ENCODE results near the gene HEPACAM.

HEPACAM gene

GRCh38 chr11:124942466-124943253, 6.8 kb upstream of the HEPACAM start:
- no peak for DNase-seq

GRCh38 chr11:124941703-124942102, 5.9 kb upstream of the HEPACAM start:
- DNase-seq: no peak

- DNase-seq: no peak
Observed at GRCh38 chr11:124938970-124939369, 3.1 kb upstream of the HEPACAM start.

DNA sequence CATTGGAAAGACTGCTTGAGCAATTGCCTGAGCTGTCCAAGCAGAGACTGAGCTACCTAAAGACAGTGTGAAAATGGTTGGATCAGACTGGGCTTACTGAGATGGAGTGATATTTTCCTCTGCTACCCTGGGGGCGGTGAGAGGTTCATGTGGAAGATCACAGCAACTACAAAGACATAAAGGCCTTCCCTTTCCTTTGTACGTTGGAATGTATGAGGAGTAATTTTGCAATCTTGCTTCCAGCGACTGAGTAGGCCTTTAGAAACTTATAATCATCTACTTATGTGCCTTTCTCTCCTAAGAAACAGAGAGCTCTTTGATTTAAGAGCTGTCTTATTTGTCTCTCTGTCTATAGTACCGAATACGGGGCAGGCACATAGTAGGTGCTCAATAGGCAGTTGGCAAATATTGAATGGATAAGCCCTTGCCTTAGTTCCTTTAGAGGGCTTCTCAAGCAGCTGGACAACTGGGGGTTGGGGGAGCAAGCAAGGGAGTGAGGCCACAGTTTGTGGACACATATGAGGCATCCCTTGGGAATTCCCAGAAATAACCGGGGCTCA, 2.4 kb upstream of the HEPACAM start:
- DNase-seq: no peak

DNA sequence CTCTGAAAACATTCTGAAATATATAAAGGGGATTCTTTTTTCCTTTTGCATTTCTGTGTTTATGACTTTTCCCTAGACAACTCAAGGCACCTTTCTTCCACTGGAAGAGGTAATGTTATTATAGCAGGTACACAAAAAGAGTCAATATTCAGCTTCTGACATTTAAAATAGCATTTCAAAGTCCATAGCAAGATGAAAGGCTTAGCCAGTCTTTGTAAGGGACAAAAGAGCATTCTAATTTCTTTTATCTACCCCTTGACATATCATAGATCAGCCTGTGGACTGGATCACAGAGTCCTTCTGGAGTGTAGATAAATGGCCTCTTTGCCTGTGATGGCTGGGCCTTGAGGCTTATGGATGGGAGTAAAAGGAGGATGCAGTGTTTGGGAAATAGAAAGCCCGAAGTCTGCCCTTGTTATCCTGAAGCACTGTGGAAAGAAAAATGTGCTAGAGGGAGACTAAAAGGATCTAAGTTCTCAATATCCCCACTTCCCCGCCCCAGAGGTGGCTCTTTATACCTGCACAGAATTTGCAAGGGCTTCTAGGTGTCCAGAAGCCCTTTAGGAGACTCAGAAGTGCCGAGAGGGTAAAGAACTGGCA, 1.6 kb upstream of the HEPACAM start:
- no peak for DNase-seq

DNA sequence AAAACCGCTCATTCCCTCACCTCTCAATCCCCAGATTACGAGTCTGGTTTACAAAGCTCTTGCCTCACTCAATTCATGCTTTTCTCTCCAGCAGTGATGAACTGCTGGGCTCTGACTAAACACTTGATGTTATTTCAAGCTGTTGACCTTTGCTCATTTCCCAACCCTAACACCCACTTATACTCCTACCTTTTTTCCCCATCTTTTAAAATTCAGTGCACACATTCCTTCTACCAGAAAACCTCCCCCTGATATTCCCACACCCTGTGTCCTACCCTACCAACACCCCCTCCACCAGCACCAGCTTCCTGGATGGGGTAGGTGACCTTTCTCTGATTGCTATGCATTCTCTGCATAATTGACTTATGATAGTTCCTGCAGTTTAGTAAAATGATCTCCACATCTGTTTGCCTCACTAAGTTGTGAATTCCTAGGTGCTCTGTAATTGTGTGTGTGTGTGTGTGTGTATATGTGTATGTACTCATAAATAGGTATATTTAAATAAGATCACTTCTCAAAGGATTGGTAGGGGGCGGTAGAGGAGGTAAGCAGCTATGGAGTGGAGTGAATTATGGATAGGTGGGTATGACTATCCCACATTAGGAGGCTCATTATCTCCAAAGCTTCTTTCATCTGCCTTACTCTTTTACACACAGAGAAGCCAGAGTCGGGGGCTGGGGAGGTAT, 842 bp downstream of the HEPACAM start:
- peak; percentile 94 for DNase-seq

- no peak for DNase-seq
Observed at GRCh38 chr11:124930799-124931198, 5.0 kb downstream of the HEPACAM start.

DNA sequence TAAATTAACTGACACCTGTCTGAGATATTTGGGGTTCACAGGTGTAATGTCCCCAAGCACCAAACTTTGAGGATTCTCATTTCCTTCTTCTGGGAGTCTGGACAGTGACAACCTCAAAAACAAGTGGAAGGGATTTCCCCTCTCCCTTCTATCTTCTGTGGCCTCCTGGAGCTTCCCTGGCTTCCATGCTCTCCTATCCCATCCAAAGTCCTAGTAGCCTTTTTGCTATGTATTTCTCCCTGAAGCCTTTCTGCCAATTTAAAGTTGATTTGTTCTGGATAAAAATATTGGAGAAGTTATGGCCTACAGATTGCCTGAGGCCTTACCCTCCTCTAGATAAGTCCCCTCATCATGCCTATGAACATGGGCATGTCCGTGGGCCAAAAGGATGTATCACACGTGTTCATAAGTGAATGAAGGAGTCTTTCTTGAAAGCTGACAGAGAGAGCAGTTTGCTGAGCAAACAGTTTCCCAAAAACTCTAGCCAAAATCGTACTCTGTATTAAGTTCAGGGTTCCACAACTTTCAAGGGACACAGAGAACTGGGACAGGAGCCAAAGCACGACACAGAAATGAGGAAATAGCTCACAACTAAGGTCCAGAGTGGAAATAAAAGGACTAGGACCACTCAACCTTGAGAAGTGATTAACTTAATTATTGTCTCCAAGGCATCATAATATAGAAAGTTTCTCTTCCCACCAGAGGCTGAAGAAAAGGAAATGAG, 6.7 kb downstream of the HEPACAM start:
- no peak for DNase-seq

- no peak for DNase-seq
Observed at GRCh38 chr11:124923296-124923695, 12.6 kb downstream of the HEPACAM start.

- no peak for DNase-seq
Observed at GRCh38 chr11:124922831-124923230, 13.0 kb downstream of the HEPACAM start.

GRCh38 chr11:124920870-124921609, 14.8 kb downstream of the HEPACAM start:
- peak; percentile 15 for DNase-seq

- DNase-seq: no peak
Observed at GRCh38 chr11:124920356-124920755, 15.5 kb downstream of the HEPACAM start.

GRCh38 chr11:124919898-124920297, 15.9 kb downstream of the HEPACAM start:
- no peak for DNase-seq

DNA sequence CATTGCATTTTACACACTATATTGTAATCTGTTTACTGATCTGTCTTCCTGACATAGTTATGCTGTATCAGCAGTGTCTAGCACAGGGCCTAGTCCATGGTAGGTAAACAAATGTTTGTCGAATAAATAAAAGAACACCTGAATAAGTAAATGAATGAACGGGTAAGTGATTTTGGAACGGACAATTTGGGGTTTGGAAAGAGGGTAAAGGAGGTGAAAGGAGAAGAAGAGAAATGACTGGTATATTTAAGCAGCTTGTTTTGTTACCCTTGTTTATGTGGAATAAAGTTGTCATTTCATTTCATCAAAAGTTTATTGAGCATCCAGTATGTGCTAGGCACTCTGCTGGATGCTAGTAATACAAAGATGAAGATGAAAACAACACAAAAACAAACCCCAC, 16.9 kb downstream of the HEPACAM start, which contains the start of gene HEPN1:
Gene HEPN1, plus strand, starts transcription at position 301 of the 400 bp plus-strand sequence.
- no peak for DNase-seq

GRCh38 chr11:124917115-124917637, 18.7 kb downstream of the HEPACAM start:
- DNase-seq: no peak

GRCh38 chr11:124916370-124916710, 19.5 kb downstream of the HEPACAM start:
- no peak for DNase-seq

DNA sequence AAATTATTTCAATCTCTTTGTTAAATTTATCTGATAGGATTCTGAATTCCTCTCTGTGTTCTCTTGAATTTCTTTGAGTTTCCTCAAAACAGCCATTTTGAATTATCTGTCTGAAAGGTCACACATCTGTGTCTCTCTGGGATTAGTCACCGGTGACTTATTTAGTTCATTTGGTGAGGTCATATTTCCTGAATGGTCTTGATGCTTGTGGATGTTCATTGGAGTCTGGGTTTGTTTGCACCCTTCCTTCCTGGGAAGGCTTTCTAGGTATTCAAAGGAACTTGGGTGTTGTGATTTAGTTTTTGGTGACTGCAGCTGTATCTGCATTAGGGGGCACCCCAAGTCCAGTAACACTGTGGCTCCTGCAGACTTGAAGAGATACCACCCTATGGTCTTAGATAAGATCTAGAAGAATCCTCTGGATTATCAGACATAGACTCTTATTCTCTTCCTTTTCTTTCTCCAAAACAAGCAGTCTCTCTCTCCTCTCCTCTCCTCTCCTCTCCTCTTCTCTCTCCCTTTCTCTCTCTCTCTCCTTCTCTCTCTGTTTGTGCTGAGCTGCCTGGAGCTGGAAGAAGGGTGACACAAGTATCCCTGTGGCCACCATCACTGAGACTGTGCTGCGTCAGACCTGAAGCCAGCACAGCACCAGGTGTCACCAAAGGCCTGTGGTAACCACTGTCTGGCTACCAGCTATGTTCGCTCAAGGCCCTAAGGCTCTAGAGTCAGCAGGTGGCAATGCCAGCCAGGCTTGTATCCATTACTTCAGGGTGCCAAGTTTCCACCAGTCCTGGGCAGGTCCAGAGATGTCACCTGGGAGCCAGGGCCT, 20.1 kb downstream of the HEPACAM start:
- no peak for DNase-seq

DNA sequence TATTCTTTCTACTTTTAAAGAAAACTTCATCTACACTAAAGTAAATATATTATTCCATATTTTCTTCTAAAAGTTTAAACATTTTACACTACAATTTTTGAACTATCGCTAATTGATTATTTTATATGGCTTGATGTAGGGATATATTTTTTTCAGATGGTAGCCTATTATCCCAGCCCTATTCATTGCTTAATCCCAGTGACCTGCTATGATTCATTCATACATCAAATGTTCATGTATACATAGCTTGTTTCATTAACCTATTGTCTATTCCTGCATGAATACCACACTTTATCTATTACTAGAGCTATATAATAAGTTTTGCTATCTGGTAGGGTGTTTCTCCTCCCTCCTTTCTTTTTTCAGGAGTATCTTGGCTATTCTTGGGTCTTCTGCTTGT, 33.2 kb downstream of the HEPACAM start:
- DNase-seq: no peak

DNA sequence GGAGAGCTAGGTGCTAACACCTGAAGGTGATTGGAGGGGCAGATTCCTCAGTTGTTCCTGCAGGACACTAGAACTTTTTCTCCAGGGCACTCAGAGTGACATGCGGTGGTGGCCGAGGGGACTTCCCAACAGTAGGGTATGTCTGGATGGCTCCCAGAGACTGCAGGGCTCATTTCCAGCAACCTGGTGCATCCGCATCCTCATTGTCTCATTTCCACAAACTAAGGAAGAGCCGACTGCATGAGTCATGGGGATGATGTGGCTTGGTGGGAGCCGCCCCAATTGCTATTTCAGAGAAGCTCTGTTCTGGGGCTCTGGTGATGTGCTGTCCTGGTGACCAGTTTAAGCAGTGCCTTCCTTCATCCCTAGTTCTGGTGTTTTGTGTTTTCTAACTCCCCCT, 35.4 kb downstream of the HEPACAM start:
- peak; percentile 71 for DNase-seq

GRCh38 chr11:124899383-124900145, 36.3 kb downstream of the HEPACAM start:
- DNase-seq: no peak

Measured in kidney glomerular epithelial cell (primary cell).